ENCODE results near the gene ARHGAP22.

The ARHGAP22 gene

DNA sequence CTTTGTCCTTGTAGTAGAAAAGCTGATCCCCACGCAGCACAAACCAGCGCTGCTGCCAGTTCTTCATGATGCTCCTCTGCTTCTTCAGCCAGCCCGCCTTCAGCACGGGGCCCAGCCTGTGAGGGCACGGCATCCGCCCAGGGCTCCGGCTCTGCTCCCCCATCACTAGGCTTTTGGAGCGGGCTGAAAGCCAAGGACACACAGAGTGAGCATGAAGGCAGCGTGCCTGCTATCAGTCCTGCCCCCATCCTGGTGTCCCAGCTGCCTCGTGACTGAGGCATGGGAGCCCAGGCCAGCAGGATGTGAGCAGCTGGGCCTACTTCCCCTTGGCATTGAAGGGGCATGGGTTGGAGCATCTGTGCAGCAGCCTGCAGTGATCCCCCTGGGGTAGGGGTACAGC, 21.9 kb downstream of the ARHGAP22 start:
- DNase-seq, result no peak

DNA sequence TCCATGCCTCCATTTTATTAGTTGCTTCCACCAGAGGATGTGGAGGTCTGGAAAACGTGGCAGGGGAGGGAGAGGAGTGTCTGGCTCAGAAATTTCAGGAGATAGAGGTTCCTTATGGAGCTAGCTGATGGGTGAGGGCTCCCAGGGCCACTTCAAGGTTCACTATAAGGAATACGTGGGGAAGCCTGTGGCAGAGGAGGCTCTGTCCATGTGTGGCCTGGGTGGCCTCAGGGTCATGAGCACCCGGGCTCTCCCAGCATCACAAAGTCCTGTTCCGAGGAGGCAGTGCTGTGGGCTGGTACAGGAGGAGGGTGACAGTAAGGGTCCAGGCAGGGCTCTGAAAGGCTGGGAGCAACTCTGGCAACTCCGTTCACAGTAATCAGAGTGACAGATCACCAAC, 24.6 kb downstream of the ARHGAP22 start:
- DNase-seq, result no peak

DNA sequence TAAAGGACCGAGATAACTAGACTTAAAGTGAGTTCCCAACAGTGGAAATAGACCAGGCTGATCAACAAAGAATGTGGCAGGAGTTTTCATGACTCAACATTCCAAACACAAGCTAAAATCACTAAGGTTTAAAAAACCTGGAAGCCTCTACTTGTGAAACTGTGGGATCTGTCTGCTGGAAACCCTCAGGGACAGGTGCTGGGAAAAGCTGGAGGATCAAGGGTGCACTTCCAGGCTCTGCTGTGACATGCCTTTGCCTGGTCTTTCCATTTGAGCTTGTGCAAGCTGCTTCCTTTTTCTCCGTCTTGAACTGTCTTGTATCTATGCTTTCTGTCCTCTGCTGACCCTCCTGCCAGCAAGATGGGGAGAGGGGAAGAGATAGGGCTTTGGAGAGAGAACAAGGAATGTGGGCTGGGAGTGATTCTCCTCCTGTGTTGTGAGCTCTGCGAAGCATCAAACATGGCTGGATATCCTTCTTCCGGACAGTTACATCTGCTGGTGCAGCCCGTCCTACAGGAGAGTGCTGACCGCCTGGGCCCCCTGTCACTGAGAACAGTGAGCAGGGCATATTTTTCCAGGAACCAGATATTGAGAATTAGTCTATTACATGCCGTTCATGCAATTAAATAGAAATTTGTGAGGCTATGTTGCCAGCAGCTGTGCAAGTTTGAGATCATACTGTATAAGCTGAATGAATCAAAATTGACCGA, 25.5 kb downstream of the ARHGAP22 start:
- no peak for DNase-seq

DNA sequence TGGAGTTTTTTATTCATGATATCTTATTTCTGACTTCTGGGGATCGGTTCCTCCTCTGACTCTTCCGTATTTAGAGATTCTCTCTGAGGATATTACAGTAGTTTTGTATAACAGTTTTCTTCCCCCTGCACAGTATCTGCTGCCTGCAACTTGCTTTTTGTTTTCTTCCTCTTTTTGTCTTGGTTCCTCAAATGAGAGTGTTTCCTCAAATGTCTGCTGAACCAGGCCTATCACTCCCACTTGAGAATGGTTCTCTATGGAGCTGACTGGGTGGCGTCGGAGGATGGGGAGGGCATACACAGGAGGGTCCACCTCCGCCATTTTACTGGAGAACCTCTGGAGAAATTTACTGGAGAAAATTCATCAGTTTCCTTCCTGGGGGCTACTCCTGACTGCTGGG, 27.7 kb downstream of the ARHGAP22 start:
- no peak for DNase-seq

DNA sequence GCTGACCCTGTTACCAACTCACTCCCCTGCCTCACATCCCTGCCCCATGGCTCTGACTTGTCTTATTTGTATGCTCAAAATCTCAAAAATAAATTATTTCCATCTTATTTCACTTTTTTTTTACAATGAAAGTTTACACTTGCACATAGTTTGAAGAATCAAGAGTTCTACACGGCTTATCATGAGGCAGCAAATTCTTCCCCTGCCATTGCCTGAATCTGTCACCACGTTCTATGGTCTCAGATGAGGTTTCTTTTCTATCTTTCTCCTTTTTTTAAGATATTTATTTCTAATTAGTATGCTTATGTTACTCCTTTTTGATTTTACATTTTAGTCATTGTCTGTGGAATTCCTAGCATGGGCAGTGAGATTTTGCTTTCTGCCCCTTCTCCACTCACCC, 28.4 kb downstream of the ARHGAP22 start:
- DNase-seq, result no peak

DNA sequence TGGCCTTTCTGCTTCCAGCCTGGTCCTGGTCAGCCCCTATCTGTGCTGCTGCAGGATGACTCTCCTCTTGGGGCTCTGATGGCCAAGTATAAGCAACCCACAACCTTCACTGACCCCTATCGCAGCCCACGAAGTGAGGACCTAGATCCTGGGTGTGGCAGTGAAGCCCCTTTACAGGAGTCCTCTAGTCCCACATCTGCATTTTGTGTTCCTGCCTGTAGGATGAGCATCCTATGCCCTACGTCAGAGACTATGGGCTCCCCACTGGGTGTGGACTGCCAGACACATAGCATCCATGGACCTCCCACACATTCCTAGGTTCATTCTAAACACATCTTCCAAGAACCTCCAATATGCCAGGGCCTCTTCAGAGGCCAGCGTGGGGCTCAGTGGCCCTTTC, 29.0 kb downstream of the ARHGAP22 start:
- no peak for DNase-seq

DNA sequence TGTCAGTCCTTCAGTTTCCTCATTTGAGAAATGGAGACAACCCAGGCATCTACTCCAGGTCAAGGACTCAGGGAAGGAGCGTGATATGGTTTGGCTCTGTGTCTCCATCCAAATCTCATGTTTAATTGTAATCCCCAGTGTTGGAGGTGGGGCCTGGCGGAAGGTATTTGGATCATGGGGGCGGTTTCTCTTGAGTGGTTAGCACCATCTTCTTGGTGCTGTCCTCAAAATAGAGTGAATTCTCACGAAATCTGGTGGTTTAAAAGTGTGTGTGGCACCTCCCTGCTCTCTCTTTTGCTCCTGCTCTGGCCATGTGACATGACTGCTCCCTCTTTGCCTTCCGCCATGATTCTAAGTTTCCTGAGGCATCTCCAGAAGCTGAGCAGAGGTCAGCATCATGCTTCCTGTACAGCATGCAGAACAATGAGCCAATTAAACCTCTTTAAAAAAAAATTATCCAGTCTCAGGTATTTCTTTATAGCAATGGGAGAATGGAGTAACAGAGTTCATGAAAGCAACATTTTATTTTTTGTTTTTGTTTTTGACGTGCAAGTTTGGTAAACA, 30.0 kb downstream of the ARHGAP22 start:
- DNase-seq, result no peak

DNA sequence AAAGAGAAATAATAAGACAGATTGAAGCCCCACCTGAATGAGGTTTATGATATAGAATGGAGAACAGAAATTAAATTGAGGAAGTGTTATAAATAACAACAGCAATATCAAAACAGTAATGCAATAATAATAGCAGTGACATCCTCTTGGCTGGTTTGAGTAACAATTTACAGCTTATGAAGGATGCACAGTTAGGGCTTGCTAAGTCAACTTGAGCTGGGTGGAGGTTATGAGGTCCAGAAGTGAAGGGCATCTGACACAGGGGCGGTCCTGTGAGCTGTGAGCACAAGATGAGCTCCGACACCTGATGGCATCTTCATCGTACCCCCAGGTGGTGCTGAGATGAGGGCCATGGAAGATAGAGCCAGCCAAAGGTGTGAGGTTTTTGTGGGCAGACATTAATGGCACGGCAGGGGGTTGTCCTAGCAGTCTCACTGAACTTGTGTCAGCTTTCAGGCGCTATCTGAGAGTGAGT, 30.5 kb downstream of the ARHGAP22 start:
- no peak for DNase-seq

DNA sequence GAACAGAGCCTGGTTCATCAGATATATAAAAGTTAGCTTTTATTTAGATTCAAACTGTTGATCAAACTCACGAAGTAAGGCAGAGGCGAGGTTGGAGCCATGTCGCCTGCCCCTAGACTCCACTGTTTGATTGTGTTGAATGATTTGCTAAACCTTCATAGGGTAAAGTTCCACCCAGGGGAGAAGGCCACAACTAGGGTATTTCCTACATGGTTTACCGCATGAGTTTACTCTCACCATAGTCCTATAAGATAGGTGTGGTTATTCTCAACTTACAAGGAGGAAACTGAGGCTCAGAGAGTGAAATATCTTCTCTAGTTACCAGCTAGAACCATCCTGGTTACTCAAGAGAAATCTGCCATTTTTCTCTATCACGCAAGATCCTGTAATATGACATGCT, 31.8 kb downstream of the ARHGAP22 start:
- no peak for DNase-seq

DNA sequence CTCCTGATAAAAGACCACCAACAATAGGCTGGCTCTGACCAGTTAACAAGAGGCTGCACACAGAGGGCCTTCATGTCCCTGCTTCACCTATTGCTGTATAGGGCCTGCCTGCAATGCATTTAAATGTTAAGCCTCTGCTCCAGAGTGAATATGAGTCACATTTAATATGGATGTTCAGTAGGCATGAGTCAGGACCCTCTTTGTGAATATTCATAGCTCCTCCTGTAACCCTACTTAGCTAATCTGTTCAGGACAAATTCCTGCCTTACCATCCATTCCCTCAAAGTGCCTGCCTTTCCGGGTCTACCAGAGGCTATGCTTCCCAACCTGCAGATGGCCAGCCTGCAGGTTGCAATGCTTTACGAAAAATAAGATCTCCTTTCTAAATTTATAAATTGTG, 32.5 kb downstream of the ARHGAP22 start:
- no peak for DNase-seq

DNA sequence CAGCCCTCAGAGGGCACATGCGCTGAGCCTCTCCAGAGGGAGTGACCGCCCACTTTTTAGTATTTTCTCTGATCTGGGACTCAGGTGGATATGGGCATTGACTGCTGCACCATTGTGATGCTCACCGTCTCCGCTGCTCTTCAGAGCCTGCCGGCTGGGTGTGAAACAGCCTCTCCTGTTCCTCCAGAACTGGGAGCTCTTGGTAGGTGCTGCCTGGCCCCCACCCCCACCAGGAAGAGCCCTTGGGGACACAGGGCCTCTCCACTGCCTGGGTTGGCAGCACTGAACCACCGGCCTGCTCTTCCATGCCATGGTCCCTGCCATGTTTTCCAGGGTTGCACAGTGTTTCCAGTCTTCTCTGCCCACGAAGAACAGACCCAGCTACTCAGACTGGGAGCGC, 36.3 kb downstream of the ARHGAP22 start:
- no peak for DNase-seq

DNA sequence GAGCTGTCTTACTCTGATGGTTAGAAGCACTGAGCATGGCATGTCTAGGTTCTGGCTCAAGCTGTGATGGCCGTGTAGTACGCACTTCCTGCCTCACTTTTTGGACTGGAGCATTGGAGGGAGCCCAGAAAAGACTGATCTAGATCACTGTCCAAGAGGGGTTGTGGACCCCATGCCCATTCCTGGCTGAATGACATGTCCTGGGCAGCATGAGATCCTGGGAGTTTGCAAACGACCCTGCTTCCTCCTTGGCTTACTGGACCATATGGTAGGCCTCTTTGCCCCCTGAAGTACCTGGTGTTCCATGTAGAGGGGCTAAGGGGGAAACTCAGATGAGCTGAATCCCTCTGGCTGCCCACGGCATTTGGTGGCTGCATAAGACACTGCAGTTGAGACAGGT, 36.7 kb downstream of the ARHGAP22 start:
- no peak for DNase-seq

DNA sequence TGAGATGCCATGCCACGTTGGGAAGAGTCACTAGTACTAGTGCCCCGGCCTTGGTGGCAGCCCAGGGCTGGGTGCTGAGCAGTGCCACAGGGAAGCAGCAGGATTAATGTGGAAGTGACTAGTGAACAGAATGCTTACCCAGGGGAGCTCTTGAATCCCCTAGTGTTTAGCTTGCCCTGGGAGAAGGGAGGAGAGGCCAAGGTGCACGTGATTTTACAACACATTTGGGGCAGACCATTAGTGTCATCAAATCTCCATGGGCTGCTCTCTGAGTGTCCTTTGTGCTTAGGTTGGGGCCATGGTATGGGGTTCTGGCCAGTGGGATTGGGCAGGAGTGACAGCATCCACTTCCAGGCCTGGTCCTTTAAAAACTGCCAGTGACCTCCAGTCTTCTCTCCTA, 37.5 kb downstream of the ARHGAP22 start:
- no peak for DNase-seq

DNA sequence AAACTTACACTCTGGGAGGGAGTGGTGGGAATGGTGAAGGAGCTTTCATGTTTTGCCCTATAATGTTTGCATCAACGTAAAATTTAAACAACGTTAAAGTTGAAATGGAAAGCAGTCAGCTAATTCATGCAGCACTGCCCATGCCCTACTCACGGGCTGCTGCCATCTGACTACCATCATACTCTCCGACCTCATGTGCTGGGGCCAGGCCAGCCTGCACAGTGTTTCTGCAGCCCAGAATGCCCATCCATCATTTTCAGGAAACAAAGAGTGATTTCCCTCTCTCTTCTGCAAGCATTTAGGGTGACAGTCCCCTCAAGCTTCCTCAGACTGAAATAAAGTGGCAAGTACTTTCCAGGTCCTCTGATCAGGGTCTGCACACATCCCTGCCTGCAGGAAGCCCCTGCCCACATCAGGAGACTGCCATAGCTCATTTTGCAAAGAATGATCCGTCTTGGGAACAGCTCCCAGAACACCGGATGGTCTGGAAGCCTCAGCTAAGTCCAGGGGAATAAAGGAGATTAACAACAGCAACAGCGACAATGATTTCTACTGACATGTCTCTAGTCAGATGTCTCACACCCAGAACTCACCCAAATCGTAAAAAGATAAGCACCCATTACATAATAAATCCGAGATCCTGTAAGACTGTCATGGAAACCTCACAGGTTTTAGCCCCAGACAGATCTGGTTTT, 40.3 kb downstream of the ARHGAP22 start:
- peak in 1 of 2 experiments; percentile 12 for DNase-seq

DNA sequence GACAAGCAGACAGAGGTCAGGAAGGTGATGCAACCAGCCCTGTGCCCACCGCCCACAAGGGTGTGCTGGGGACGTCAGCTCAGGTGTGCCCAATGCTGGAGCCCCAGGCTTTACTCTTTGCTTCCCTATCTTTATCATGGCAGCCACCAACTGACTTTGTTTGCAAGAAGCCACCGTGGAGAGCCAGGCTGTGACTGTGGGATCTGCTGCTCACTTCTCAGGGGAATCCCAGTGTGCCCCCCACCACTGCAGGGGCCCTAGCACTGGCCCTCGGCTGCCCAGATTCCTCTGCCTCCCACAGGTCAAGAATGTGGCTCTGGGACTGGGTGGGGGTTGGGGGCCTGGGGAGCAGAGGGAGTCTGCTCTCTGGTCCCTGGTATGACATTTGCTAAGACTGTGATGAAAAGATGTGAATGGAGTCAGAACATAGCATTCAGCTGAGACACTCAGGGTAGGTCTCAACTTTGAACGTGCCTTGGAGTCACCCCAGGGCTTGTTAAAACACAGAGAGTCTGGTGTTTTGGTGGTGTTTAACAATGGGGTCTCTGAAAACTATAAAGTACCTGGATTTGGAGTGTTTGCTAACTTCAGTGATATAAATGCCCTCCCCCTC, 47.3 kb downstream of the ARHGAP22 start:
- no peak for DNase-seq

DNA sequence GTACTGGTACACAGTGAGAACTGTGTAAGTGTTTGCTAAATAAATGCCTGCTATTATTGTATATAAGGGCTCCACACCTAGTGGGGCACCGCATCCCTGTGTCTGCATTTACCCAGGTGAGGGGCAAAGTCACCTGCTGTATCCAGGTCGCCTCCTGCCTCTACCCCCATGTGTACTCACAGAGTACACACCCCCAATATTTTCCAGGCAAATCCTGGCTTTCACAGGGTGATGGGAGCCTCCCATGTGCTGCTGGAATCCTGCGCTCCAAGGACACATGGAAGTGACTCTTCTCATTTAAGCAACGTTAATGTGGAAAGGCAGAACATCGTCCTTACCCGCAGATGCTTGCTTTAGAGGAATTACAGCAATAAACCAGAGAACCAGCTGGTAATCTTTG, 48.2 kb downstream of the ARHGAP22 start:
- no peak for DNase-seq

DNA sequence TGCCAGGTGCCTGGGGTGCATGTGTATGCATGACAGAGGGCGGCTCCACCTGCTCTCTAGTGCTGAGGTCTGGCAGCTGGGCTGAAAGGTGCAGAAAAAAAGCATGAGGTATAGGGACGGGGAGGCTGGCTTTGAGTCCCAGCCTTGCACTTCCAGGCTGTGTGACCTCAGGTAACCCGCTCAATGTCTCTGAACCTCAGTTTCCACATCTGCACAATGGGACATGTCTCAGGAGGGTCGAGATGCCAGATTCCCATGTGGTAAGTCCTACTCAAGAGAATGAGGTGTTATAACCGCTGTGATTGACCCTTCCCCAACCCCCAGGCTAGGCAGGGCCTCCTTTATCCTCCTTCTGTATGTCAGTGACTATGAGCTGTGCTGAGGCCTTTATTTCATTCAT, 48.8 kb downstream of the ARHGAP22 start:
- no peak for DNase-seq

DNA sequence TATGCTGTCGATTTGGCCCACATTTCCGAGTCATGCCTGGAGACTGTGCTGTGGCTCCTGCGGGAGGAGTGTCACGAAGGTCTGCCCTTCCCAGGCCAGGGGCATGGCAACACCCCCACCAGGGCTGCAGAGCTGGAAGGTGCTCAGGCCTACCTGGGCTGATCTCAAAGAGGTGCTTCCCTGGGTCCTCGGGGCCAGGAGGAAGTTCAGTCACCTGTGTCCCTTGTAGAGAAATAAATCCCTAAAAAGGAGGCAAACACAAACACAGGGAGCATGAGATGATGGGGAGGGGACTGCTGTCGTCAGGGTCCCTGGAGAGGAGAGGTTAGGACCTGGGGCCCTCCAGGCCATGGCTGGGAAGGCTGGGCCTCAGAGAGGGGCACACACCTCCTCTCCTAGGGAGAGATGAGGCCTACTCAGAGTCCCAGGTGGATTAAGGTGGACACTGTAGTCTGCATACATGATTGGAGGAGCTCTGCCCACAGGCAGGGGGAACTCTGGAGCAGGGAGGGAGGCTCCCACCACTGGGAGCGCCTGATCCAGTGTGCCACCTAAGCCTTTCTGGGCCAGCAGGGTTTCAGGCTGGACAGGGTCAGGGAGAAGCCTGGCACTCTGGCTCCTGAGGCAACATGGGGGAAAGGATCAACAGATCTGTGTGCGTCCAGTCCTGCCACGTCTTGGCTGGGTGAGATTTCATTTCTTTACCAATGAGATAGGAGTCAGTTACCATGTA, 49.4 kb downstream of the ARHGAP22 start:
- DNase-seq, result no peak

DNA sequence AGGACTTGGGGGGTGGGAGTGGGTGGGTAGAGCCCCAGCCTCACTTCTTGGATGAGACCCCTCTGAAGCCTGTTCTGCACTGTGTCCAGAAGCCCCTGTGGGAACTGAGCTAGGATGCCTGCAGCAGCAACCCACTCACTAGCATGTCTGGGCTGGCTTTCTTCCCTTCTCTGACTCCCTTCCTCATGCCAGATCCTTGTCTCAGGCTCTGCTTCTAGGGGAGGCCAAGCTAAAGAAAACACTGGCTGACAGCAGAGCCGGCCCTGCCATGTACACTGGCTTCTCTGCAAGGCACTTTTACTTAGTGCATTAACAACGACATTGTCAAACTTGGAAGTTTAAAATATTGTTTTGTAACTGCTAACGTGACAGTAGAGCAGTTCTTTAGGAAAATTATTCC, 50.2 kb downstream of the ARHGAP22 start:
- no peak for DNase-seq

DNA sequence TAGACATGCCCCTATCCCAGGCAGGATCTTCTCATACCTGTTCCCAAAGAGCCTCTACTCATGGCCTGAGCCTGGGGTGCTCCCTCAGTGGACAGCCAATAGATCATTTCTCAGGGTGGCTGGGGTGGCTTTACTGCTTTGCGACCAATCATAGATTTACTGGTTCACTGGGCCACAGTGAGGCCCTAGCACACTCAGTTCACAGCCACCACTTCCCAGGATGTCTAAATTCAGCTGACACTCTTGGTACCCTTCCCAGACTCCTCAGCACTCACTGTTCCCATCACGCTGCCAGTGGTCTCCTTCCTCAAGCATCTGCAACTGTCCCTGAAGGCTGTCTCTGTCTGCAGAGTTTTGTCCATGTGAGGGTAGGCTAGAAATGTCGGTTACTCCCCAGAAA, 50.6 kb downstream of the ARHGAP22 start:
- DNase-seq, result no peak

DNA sequence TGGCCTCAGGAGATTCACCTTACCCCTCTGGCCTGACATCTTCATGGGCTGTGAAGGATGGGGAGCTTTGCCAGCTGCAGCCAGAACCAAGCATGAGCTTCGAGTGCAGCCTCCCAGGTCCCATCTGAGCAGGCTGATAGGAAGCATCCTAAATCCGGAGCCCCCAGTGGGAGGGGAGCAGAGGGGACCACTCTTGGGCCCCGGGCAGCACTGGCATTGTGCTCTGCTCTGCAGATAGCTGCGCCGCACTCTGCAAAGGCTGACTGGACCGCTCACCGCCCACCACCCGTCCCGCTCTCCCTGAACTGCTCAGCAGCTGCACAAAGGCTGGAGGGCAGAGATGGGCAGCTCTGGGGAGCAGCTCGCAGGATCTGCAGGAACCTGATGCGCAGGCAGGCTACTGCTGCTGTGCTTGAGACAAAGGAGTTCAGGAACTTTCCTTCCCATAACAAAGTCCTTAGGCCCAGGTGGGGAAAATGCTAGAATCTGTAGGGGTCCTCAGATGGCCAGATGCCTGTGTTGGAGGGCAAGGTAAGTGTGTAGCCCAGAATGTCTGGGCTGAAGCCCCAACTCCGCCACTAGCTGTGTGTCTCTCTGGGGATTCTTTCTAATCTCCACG, 51.8 kb downstream of the ARHGAP22 start:
- no peak for DNase-seq

DNA sequence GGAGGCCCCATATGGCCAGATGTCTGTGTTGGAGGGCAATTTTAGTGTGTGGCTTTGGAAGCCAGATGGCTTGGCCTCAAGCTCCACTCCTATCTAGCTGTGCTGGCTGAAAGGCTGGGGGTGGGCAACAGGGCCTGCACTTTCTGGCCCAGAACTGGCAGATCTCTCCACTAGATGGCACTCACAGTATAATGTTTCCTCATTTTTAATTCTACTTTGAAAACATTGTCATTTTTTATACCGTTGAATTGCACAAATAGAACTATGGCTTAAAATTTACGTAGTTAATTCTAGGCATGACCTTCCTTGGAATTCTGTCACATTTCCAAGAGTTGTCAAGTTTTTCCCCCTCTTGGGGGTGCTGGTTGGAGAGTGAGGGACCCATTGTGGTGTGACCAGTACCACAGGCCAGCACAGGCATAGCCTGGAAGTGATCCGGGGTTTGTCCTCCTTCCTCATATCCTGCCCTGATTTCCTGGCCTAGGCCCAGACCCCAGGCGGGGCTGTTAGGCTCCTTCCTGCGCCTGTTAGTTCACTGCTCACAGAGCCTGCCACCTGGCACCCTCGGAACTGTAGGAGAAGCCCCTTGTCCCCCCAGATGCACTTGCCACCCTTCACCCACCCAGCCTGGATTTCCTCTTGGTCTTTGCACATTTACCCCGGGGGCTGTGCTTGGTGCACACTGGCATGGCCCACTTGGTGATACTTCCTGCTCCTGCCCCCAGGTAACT, 52.8 kb downstream of the ARHGAP22 start:
- peak in 1 of 2 experiments; percentile 20 for DNase-seq
